Nephron (organoid): ENCODE measurements around the gene HS3ST4.

Experiments
- H3K27ac Mint-ChIP-seq, 3 experiments: 2 replicates each; pipeline ENCODE4 v1.8.0; 2020; ENCODE audit warnings: mixed read lengths in 3 of 3, mild to moderate bottlenecking in 2 of 3, moderate library complexity in 1 of 3
- H3K27me3 Mint-ChIP-seq: 2 replicates; pipeline ENCODE4 v1.8.0; 2021; ENCODE audit warnings: low read depth, mild to moderate bottlenecking, moderate library complexity, mixed read lengths
- H3K36me3 Mint-ChIP-seq: 2 replicates; pipeline ENCODE4 v1.8.0; 2020; ENCODE audit warnings: low read depth, mixed read lengths
- H3K4me1 Mint-ChIP-seq: 2 replicates; pipeline ENCODE4 v1.8.0; 2020; ENCODE audit warnings: mixed read lengths
- H3K4me3 Mint-ChIP-seq, 3 experiments: 2 replicates each; pipeline ENCODE4 v1.8.0; 2020; ENCODE audit warnings: mild to moderate bottlenecking in 3 of 3, mixed read lengths in 3 of 3, moderate library complexity in 2 of 3
- H3K9me3 Mint-ChIP-seq: 2 replicates; pipeline ENCODE4 v1.8.0; 2020; ENCODE audit warnings: mixed read lengths
- TF ChIP-seq, protein P1 (sequence below), 3 experiments: fragments of 200-600 bp; sonication (generic); IDR thresholded peaks; one replicate each; pipeline ENCODE4 v1.5.0; 2021; ENCODE audit warnings: antibody characterized with exemption in 3 of 3; ENCODE audit not compliant: unreplicated experiment in 3 of 3

The HS3ST4 gene

DNA sequence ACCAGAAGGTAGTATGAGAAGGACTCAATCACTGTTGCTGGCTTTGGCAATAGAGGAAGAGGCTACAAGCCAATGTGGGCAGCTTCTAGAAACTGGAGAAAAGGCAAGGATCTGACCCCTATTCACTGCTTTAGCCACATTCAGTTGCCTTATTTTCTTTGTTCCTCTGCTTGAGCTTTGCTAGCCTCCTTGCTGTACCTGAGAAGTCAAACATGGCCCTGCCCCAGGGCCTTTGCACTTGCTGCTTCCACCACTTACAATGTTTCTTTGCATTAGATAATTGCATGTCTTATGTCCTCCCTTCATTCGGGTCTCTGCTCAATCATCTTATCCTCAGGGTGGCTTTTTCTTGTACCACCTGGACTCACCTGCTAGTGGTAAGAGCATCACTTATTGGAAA, 15.8 kb downstream of the HS3ST4 start:
- TF ChIP-seq, protein P1, sequence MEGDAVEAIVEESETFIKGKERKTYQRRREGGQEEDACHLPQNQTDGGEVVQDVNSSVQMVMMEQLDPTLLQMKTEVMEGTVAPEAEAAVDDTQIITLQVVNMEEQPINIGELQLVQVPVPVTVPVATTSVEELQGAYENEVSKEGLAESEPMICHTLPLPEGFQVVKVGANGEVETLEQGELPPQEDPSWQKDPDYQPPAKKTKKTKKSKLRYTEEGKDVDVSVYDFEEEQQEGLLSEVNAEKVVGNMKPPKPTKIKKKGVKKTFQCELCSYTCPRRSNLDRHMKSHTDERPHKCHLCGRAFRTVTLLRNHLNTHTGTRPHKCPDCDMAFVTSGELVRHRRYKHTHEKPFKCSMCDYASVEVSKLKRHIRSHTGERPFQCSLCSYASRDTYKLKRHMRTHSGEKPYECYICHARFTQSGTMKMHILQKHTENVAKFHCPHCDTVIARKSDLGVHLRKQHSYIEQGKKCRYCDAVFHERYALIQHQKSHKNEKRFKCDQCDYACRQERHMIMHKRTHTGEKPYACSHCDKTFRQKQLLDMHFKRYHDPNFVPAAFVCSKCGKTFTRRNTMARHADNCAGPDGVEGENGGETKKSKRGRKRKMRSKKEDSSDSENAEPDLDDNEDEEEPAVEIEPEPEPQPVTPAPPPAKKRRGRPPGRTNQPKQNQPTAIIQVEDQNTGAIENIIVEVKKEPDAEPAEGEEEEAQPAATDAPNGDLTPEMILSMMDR (IDR thresholded peaks at IDR 0.05; ENCODE audit: unreplicated experiment in 3 of 3): no peak
- Mint-ChIP-seq H3K27ac (no peak overlapping the region), H3K9me3 (no peaks in the 10 kb centered on the region), H3K36me3 (no peaks in the 10 kb centered on the region), H3K4me1 (no peaks in the 10 kb centered on the region), H3K4me3 (no peak overlapping the region), H3K27me3 (peaks cover 6% of the 10 kb centered on the region)

DNA sequence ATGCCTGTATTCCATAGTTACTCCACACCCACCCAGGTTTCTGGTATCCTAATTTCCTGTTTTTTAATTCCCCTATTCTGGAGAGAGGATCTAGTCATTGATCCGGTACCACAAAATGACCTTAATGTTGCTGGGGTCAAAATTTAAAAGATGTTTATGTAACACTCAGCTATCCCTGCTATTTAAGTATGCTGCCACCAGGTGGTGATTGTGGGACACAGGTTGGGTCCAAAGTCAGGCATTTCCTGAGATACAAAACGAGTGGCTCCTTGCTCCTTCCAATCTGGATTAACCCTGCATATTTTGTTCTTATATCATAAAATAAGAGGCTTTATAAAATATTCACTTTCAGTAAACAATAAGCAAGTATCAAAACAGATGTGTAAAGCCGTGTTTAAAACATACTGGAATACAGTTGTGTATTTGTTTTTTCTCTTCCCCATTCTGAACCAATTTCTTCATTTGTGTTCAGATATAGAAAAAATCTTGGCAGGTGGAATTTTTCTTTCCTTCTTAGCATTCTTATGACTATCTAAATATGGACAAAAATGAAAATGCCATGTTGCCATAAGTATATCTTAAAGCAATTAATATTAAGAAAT, 16.3 kb downstream of the HS3ST4 start:
- TF ChIP-seq, protein P1 (IDR thresholded peaks at IDR 0.05; ENCODE audit: unreplicated experiment in 3 of 3): peak in 2 of 3 experiments; percentile 21 to 25
- H3K36me3 Mint-ChIP-seq: no peaks in the 10 kb centered on the region
- no peak overlapping the region for H3K27ac Mint-ChIP-seq
- no peaks in the 10 kb centered on the region for H3K9me3 Mint-ChIP-seq
- peaks cover 6% of the 10 kb centered on the region for H3K27me3 Mint-ChIP-seq
- no peak overlapping the region for H3K4me3 Mint-ChIP-seq
- H3K4me1 Mint-ChIP-seq: no peaks in the 10 kb centered on the region

DNA sequence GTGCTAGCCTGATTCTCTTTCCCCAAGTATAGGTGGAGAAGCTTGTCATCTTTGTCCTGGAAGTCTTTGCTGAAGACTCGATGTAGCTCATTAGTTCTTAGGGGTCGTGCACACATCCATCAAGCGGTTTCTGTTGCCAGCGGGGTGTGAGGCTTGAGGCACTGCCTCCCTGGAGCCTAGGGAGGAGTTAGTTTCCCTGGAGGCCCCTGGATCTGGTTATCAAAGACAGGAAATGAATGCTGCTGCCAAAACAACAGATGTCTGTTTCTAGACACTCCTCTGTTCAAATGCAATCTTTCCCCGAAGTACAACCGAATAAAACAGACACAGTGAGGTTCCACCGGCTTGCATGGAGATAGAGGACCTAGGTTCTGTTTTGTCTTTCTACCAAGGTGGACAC, 17.5 kb downstream of the HS3ST4 start:
- Mint-ChIP-seq H3K36me3 (no peaks in the 10 kb centered on the region), H3K27ac (no peak overlapping the region), H3K4me3 (no peak overlapping the region), H3K4me1 (no peaks in the 10 kb centered on the region), H3K27me3 (peaks cover 6% of the 10 kb centered on the region), H3K9me3 (no peaks in the 10 kb centered on the region)
- TF ChIP-seq, protein P1 (IDR thresholded peaks at IDR 0.05; ENCODE audit: unreplicated experiment in 3 of 3): no peak

DNA sequence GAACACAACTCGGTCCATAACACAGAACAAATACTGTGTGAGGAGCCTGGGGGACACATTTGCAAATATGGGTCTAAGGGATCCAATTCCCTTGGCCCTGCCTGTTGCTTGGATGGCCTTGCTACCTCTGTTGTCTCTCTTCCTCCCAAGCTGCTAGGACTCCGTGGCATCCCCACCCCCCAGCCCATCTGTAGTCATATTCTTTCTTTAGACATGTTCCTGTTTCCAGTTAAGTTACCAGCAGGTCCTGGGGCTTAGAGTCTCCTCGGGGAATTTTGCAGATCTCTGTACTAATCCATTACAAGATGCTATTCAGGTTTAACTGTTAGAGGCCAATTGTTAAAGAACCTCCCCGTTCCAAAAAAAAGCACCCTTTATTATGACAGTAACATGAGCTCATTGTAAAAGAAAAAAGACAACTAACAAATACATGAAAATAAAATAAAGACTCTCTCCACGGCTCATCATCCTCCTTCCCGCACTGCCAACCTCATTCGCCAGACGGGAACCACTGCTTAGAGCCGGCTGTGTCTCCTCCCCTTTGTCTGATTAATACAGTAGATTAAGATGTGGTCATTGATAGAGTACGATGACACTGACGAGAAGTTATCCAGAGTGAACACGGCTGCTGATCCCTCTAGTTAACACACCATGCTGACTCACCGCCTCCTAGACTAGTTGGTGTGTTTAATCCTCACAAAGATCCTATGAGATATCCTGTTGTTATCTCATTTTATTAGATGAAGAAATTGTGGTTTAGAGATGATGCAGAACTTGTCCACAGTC, 22.2 kb downstream of the HS3ST4 start:
- TF ChIP-seq, protein P1 (IDR thresholded peaks at IDR 0.05; ENCODE audit: unreplicated experiment in 3 of 3): no peak
- Mint-ChIP-seq H3K4me3 (no peak overlapping the region), H3K9me3 (no peaks in the 10 kb centered on the region)

DNA sequence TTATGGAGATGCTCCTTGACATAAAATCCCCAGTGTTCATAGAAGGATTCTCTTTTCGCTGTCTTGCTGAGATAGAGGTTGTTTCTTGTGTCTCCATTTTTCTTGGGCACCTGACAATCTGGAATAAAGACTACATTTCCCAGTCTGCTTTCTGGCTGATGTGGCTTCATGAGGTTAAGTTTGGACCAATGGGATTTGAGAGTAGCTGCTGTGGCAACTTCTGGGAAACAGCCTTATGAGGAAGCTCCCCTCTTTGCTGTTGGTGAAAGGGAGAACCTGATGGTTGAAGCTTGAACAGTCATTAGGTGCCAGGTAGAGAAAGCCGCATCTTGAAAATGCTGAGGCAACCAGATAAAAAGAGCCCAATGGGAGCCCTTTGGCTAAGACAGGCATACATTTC, 24.4 kb downstream of the HS3ST4 start:
- no peak overlapping the region for H3K27ac Mint-ChIP-seq
- no peaks in the 10 kb centered on the region for H3K9me3 Mint-ChIP-seq
- TF ChIP-seq, protein P1 (IDR thresholded peaks at IDR 0.05; ENCODE audit: unreplicated experiment in 3 of 3): no peak
- H3K4me1 Mint-ChIP-seq: no peaks in the 10 kb centered on the region
- H3K36me3 Mint-ChIP-seq: no peaks in the 10 kb centered on the region
- peaks cover 4% of the 10 kb centered on the region for H3K27me3 Mint-ChIP-seq
- no peak overlapping the region for H3K4me3 Mint-ChIP-seq

More for the DNA sequence above, 22.2 kb downstream of the HS3ST4 start:
- H3K4me1 Mint-ChIP-seq: no peaks in the 10 kb centered on the region
- H3K27me3 Mint-ChIP-seq: peaks cover 6% of the 10 kb centered on the region
- H3K36me3 Mint-ChIP-seq: no peaks in the 10 kb centered on the region
- no peak overlapping the region for H3K27ac Mint-ChIP-seq

DNA sequence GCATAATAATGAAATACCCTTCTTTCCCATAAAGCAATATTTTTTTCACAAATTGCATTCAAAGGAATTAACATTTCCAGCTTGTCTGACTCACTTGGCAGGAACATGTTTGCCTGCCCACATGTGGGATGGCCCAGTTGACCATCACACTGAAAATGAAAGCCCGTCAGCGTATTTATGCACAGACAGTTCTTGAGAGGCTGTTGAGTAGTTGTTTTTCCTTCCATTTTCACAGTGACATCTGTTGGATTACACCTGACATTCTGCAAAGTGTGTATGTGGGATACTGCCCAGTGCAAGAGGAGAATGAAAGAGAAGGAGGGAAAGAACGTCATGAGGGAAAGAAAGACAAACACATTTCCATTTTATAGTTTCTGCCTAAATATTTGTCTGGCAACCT, 29.7 kb downstream of the HS3ST4 start:
- TF ChIP-seq, protein P1 (IDR thresholded peaks at IDR 0.05; ENCODE audit: unreplicated experiment in 3 of 3): no peak

More for the DNA sequence above, 29.7 kb downstream of the HS3ST4 start:
- Mint-ChIP-seq H3K9me3 (no peaks in the 10 kb centered on the region), H3K27me3 (peaks cover 4% of the 10 kb centered on the region), H3K4me3 (no peak overlapping the region), H3K36me3 (no peaks in the 10 kb centered on the region), H3K4me1 (no peaks in the 10 kb centered on the region), H3K27ac (no peak overlapping the region)
